ENCODE results near the gene PCDHGA4. TPM values are rescaled to one million over a fixed set of nuclear protein-coding genes. Genes with fewer than 3 reads are reported as not detected.
"Not testable (repeated sequence)": the region's sequence is repeated elsewhere in the genome, so short reads cannot be mapped to it uniquely, and the experiment has no call there.

Gene PCDHGA4
- total RNA-seq, 2 donors from 2014 or later: 0.86 to 5.0 TPM

GRCh38 chr5:141330299-141331080, 24.3 kb upstream of the PCDHGA4 start, which contains the start of gene PCDHGA1:
Gene PCDHGA1 (plus strand): TSS chr5:141330514.
- H3K4me3 ChIP-seq (ENCODE audit: low read length): no peak within 1 kb of the TSS
- H3K27ac ChIP-seq (ENCODE audit: low read depth, low read length): no peak within 1 kb of the TSS
- H3K9ac ChIP-seq (ENCODE audit: extremely low read depth, low read length, poor library complexity, severe bottlenecking): no peak within 1 kb of the TSS
- peak within 1 kb of the TSS; percentile 45 for H3K4me3 Mint-ChIP-seq
- WGBS, 2 experiments (ENCODE audit: insufficient coverage in 1 of 2, insufficient read length in 1 of 2): 87 to 90% methylated on average over 19 to 21 of the region's 21 CpGs
- H3K9me3 Mint-ChIP-seq: peaks cover 42% of the 10 kb centered on the region
- peak; percentile 69 for DNase-seq
- peaks cover 14% of the 10 kb centered on the region for H3K36me3 Mint-ChIP-seq (ENCODE audit: low read depth)
- H3K27me3 Mint-ChIP-seq (ENCODE audit: insufficient read depth): peaks cover 13% of the 10 kb centered on the region
- H3K9me3 ChIP-seq (ENCODE audit: control insufficient read depth, low read length): no peaks in the 10 kb centered on the region
- no peaks in the 10 kb centered on the region for H3K4me1 ChIP-seq (ENCODE audit: control insufficient read depth, insufficient read depth, low read length)
- H3K36me3 ChIP-seq (ENCODE audit: control insufficient read depth, insufficient read depth, low read length): no peaks in the 10 kb centered on the region
- no peaks in the 10 kb centered on the region for H3K27me3 ChIP-seq (ENCODE audit: control insufficient read depth, insufficient read depth, low read length, poor library complexity, severe bottlenecking)
- TF ChIP-seq, protein P1, sequence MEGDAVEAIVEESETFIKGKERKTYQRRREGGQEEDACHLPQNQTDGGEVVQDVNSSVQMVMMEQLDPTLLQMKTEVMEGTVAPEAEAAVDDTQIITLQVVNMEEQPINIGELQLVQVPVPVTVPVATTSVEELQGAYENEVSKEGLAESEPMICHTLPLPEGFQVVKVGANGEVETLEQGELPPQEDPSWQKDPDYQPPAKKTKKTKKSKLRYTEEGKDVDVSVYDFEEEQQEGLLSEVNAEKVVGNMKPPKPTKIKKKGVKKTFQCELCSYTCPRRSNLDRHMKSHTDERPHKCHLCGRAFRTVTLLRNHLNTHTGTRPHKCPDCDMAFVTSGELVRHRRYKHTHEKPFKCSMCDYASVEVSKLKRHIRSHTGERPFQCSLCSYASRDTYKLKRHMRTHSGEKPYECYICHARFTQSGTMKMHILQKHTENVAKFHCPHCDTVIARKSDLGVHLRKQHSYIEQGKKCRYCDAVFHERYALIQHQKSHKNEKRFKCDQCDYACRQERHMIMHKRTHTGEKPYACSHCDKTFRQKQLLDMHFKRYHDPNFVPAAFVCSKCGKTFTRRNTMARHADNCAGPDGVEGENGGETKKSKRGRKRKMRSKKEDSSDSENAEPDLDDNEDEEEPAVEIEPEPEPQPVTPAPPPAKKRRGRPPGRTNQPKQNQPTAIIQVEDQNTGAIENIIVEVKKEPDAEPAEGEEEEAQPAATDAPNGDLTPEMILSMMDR (conservative IDR thresholded peaks at IDR 0.05): peak; percentile 75
- no peaks in the 10 kb centered on the region for H3K4me1 Mint-ChIP-seq
- H3K27ac Mint-ChIP-seq: no peak within 1 kb of the TSS

- not testable (repeated sequence) for H3K36me3 ChIP-seq (ENCODE audit: control insufficient read depth, insufficient read depth, low read length); H3K9ac ChIP-seq (ENCODE audit: extremely low read depth, low read length, poor library complexity, severe bottlenecking); H3K27ac Mint-ChIP-seq; H3K27me3 ChIP-seq (ENCODE audit: control insufficient read depth, insufficient read depth, low read length, poor library complexity, severe bottlenecking); H3K4me1 Mint-ChIP-seq; DNase-seq; H3K4me3 ChIP-seq (ENCODE audit: low read length); H3K27ac ChIP-seq (ENCODE audit: low read depth, low read length); H3K4me3 Mint-ChIP-seq; H3K4me1 ChIP-seq (ENCODE audit: control insufficient read depth, insufficient read depth, low read length); H3K9me3 ChIP-seq (ENCODE audit: control insufficient read depth, low read length)
- Mint-ChIP-seq H3K27me3 (ENCODE audit: insufficient read depth) (peaks cover 13% of the 10 kb centered on the region), H3K9me3 (peaks cover 31% of the 10 kb centered on the region), H3K36me3 (ENCODE audit: low read depth) (peaks cover 13% of the 10 kb centered on the region)
- WGBS, 2 experiments (ENCODE audit: insufficient coverage in 1 of 2, insufficient read length in 1 of 2): 91 to 97% methylated on average over 18 to 39 of the region's 39 CpGs
Observed at GRCh38 chr5:141332571-141332970, 22.2 kb upstream of the PCDHGA4 start.

DNA sequence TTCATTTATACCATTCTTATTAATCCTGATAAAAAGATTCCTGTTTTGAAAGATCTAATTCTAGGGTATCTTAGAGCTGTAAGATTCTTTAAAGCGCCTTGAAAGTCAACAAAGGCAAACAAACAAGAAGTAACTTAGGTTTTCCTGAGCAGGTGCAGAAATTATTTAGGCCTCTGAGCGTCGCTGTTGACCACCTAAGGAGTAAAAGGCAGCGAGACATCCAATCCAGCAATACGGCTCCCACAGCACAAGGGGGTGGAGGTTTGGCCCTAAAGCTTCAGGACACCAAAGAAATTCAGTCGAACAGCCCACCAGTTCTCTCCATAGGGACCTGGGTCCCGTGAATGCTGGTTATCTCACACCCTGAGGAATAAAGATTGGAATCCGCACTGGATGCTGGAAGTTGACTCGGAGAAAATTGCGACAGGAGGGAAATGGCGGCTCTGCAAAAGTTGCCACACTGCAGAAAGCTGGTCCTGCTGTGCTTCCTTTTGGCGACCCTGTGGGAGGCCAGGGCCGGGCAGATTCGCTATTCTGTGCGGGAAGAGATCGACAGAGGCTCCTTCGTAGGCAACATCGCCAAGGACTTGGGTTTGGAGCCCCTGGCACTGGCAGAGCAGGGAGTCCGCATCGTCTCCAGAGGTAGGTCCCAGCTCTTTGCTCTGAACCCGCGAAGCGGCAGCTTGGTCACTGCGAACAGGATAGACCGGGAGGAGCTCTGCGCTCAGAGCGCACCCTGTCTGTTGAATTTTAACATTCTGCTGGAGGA, 16.1 kb upstream of the PCDHGA4 start, which contains the start of gene PCDHGA2:
PCDHGA2 (plus strand) TSS at position 223 of the 769 bp plus-strand sequence.
- Histone ChIP-seq H3K9me3 (ENCODE audit: control insufficient read depth, low read length) (peaks cover under 1% of the 10 kb centered on the region), H3K36me3 (ENCODE audit: control insufficient read depth, insufficient read depth, low read length) (no peaks in the 10 kb centered on the region), H3K27ac (ENCODE audit: low read depth, low read length) (no peak within 1 kb of the TSS), H3K27me3 (ENCODE audit: control insufficient read depth, insufficient read depth, low read length, poor library complexity, severe bottlenecking) (no peaks in the 10 kb centered on the region), H3K4me3 (ENCODE audit: low read length) (no peak within 1 kb of the TSS), H3K4me1 (ENCODE audit: control insufficient read depth, insufficient read depth, low read length) (no peaks in the 10 kb centered on the region), H3K9ac (ENCODE audit: extremely low read depth, low read length, poor library complexity, severe bottlenecking) (no peak within 1 kb of the TSS)
- Mint-ChIP-seq H3K27ac (peak within 1 kb of the TSS; percentile 55), H3K27me3 (ENCODE audit: insufficient read depth) (peaks cover 19% of the 10 kb centered on the region), H3K9me3 (peaks cover 47% of the 10 kb centered on the region), H3K4me3 (peak within 1 kb of the TSS; percentile 46), H3K36me3 (ENCODE audit: low read depth) (peaks cover 8% of the 10 kb centered on the region), H3K4me1 (no peaks in the 10 kb centered on the region)
- peak; percentile 75 for DNase-seq
- TF ChIP-seq, protein P1 (conservative IDR thresholded peaks at IDR 0.05): peak; percentile 78
- 78 to 88% methylated on average over 19 to 27 of the region's 27 CpGs for WGBS, 2 experiments (ENCODE audit: insufficient coverage in 1 of 2, insufficient read length in 1 of 2)

DNA sequence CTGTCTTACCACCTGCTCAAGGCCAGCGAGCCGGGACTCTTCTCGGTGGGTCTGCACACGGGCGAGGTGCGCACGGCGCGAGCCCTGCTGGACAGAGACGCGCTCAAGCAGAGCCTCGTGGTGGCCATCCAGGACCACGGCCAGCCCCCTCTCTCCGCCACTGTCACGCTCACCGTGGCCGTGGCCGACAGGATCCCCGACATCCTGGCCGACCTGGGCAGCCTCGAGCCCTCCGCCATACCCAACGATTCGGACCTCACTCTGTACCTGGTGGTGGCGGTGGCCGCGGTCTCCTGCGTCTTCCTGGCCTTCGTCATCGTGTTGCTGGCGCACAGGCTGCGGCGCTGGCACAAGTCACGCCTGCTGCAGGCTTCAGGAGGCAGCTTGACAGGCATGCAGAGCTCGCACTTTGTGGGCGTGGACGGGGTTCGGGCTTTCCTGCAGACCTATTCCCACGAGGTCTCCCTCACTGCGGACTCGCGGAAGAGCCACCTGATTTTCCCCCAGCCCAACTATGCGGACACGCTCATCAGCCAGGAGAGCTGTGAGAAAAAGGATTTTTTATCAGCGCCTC, 14.0 kb upstream of the PCDHGA4 start:
- not testable (repeated sequence) for DNase-seq; H3K27me3 ChIP-seq (ENCODE audit: control insufficient read depth, insufficient read depth, low read length, poor library complexity, severe bottlenecking); H3K4me1 Mint-ChIP-seq; H3K36me3 ChIP-seq (ENCODE audit: control insufficient read depth, insufficient read depth, low read length); H3K4me1 ChIP-seq (ENCODE audit: control insufficient read depth, insufficient read depth, low read length); H3K9ac ChIP-seq (ENCODE audit: extremely low read depth, low read length, poor library complexity, severe bottlenecking); H3K4me3 ChIP-seq (ENCODE audit: low read length); H3K27ac Mint-ChIP-seq; H3K4me3 Mint-ChIP-seq; H3K27ac ChIP-seq (ENCODE audit: low read depth, low read length)
- peaks cover 19% of the 10 kb centered on the region for H3K9me3 ChIP-seq (ENCODE audit: control insufficient read depth, low read length)
- Mint-ChIP-seq H3K27me3 (ENCODE audit: insufficient read depth) (peaks cover 22% of the 10 kb centered on the region), H3K36me3 (ENCODE audit: low read depth) (peaks cover 14% of the 10 kb centered on the region), H3K9me3 (peaks cover 64% of the 10 kb centered on the region)
- 94 to 97% methylated on average over 20 to 43 of the region's 45 CpGs for WGBS, 2 experiments (ENCODE audit: insufficient coverage in 1 of 2, insufficient read length in 1 of 2)

Measured in endodermal cell (in vitro differentiated cells).